Measurements from ENCODE around the gene CNPY3.

Gene CNPY3

GRCh38 chr6:42969934-42970333 is 40.7 kb downstream of the CNPY3 start:
- H3K23ac ChIP-seq (ENCODE audit: low read depth, low read length, poor library complexity) = no peak overlapping the region
- peaks cover 2% of the 10 kb centered on the region for H3K79me1 ChIP-seq (ENCODE audit: low read depth, low read length)
- H3K4me1 ChIP-seq (ENCODE audit: control insufficient read depth in 2 of 2, insufficient read depth in 1 of 2, low read depth in 1 of 2, low read length in 2 of 2) = no peaks in the 10 kb centered on the region
- H2BK5ac ChIP-seq (ENCODE audit: low read length) = no peak overlapping the region
- no peaks in the 10 kb centered on the region for H3K27me3 ChIP-seq (ENCODE audit: control insufficient read depth in 3 of 3, insufficient read depth in 3 of 3, low read depth in 1 of 3, low read length in 3 of 3)
- no peak overlapping the region for H3K4me2 ChIP-seq (ENCODE audit: insufficient read depth, low read length, poor library complexity, severe bottlenecking)
- H3K4ac ChIP-seq (ENCODE audit: low read length) = no peak overlapping the region
- H3K9me3 ChIP-seq (replicated peaks in 1 of 2; ENCODE audit: control insufficient read depth in 2 of 2, insufficient read depth in 1 of 2, low read depth in 1 of 2, low read length in 2 of 2) = peaks cover 0 to 1% of the 10 kb centered on the region in 2 donors
- H4K91ac ChIP-seq (ENCODE audit: low read depth, low read length, poor library complexity) = no peak overlapping the region
- no peak for DNase-seq (ENCODE audit: low spot score)
- H2BK120ac ChIP-seq (ENCODE audit: low read depth, low read length) = no peak overlapping the region
- no peak overlapping the region for H3K9ac ChIP-seq (ENCODE audit: low read depth, low read length, poor library complexity)
- H4K8ac ChIP-seq (ENCODE audit: low read depth, low read length) = no peak overlapping the region
- H2AFZ ChIP-seq (ENCODE audit: low read length) = no peak overlapping the region
- no peak overlapping the region for H3K27ac ChIP-seq (replicated peaks; ENCODE audit: low read length)
- no peak overlapping the region for H3K14ac ChIP-seq (ENCODE audit: low read length)
- no peak overlapping the region for H2BK15ac ChIP-seq (ENCODE audit: low read length)
- no peak overlapping the region for H2AK5ac ChIP-seq (ENCODE audit: low read depth, low read length)
- H3K18ac ChIP-seq (ENCODE audit: low read length) = no peak overlapping the region
- no CpG with 5 or more reads among the region's 4 CpGs for WGBS, 2 donors (ENCODE audit: extremely low coverage in 2 of 2, insufficient read length in 2 of 2, insufficient replicate concordance in 1 of 2)
- H2BK12ac ChIP-seq (ENCODE audit: low read length) = no peak overlapping the region
- peaks cover 8 to 34% of the 10 kb centered on the region in 2 donors for H3K36me3 ChIP-seq (replicated peaks in 1 of 2; ENCODE audit: control insufficient read depth in 2 of 2, insufficient read depth in 2 of 2, low read length in 2 of 2)
- H3K4me3 ChIP-seq (ENCODE audit: low read length in 2 of 2) = no peak overlapping the region

GRCh38 chr6:42970871-42971612 is 41.8 kb downstream of the CNPY3 start:
- no peak for DNase-seq (ENCODE audit: low spot score)
- Histone ChIP-seq H2BK120ac (ENCODE audit: low read depth, low read length) (no peak overlapping the region), H3K9me3 (replicated peaks in 1 of 2; ENCODE audit: control insufficient read depth in 2 of 2, insufficient read depth in 1 of 2, low read depth in 1 of 2, low read length in 2 of 2) (peaks cover 0 to 1% of the 10 kb centered on the region in 2 donors), H3K14ac (ENCODE audit: low read length) (no peak overlapping the region), H2BK5ac (ENCODE audit: low read length) (no peak overlapping the region), H3K18ac (ENCODE audit: low read length) (no peak overlapping the region), H3K23ac (ENCODE audit: low read depth, low read length, poor library complexity) (no peak overlapping the region), H3K4me2 (ENCODE audit: insufficient read depth, low read length, poor library complexity, severe bottlenecking) (no peak overlapping the region), H2BK12ac (ENCODE audit: low read length) (no peak overlapping the region), H2AK5ac (ENCODE audit: low read depth, low read length) (no peak overlapping the region), H3K36me3 (replicated peaks in 1 of 2; ENCODE audit: control insufficient read depth in 2 of 2, insufficient read depth in 2 of 2, low read length in 2 of 2) (peaks cover 5 to 26% of the 10 kb centered on the region in 2 donors), H4K8ac (ENCODE audit: low read depth, low read length) (no peak overlapping the region), H3K27ac (replicated peaks; ENCODE audit: low read length) (no peak overlapping the region), H4K91ac (ENCODE audit: low read depth, low read length, poor library complexity) (no peak overlapping the region), H3K27me3 (ENCODE audit: control insufficient read depth in 3 of 3, insufficient read depth in 3 of 3, low read depth in 1 of 3, low read length in 3 of 3) (no peaks in the 10 kb centered on the region), H3K4me1 (ENCODE audit: control insufficient read depth in 2 of 2, insufficient read depth in 1 of 2, low read depth in 1 of 2, low read length in 2 of 2) (no peaks in the 10 kb centered on the region), H3K9ac (ENCODE audit: low read depth, low read length, poor library complexity) (no peak overlapping the region), H3K4ac (ENCODE audit: low read length) (no peak overlapping the region), H3K79me1 (ENCODE audit: low read depth, low read length) (peaks cover 2% of the 10 kb centered on the region), H2AFZ (ENCODE audit: low read length) (no peak overlapping the region), H3K4me3 (ENCODE audit: low read length in 2 of 2) (no peak overlapping the region), H2BK15ac (ENCODE audit: low read length) (no peak overlapping the region)
- no CpG with 5 or more reads among the region's 4 CpGs for WGBS, 2 donors (ENCODE audit: extremely low coverage in 2 of 2, insufficient read length in 2 of 2, insufficient replicate concordance in 1 of 2)

GRCh38 chr6:42971746-42972327 is 42.6 kb downstream of the CNPY3 start:
- Histone ChIP-seq H3K4me1 (ENCODE audit: control insufficient read depth in 2 of 2, insufficient read depth in 1 of 2, low read depth in 1 of 2, low read length in 2 of 2) (no peaks in the 10 kb centered on the region), H3K18ac (ENCODE audit: low read length) (no peak overlapping the region), H2BK12ac (ENCODE audit: low read length) (no peak overlapping the region), H3K4me2 (ENCODE audit: insufficient read depth, low read length, poor library complexity, severe bottlenecking) (no peak overlapping the region), H2AFZ (ENCODE audit: low read length) (no peak overlapping the region), H2AK5ac (ENCODE audit: low read depth, low read length) (no peak overlapping the region), H3K23ac (ENCODE audit: low read depth, low read length, poor library complexity) (no peak overlapping the region), H3K4ac (ENCODE audit: low read length) (no peak overlapping the region), H3K79me1 (ENCODE audit: low read depth, low read length) (peaks cover 2% of the 10 kb centered on the region), H4K91ac (ENCODE audit: low read depth, low read length, poor library complexity) (no peak overlapping the region), H3K9me3 (replicated peaks in 1 of 2; ENCODE audit: control insufficient read depth in 2 of 2, insufficient read depth in 1 of 2, low read depth in 1 of 2, low read length in 2 of 2) (peaks cover 0 to 1% of the 10 kb centered on the region in 2 donors), H3K27me3 (ENCODE audit: control insufficient read depth in 3 of 3, insufficient read depth in 3 of 3, low read depth in 1 of 3, low read length in 3 of 3) (no peaks in the 10 kb centered on the region), H3K27ac (replicated peaks; ENCODE audit: low read length) (no peak overlapping the region), H3K36me3 (replicated peaks in 1 of 2; ENCODE audit: control insufficient read depth in 2 of 2, insufficient read depth in 2 of 2, low read length in 2 of 2) (peaks cover 3 to 20% of the 10 kb centered on the region in 2 donors), H4K8ac (ENCODE audit: low read depth, low read length) (no peak overlapping the region), H2BK120ac (ENCODE audit: low read depth, low read length) (no peak overlapping the region), H2BK15ac (ENCODE audit: low read length) (no peak overlapping the region), H2BK5ac (ENCODE audit: low read length) (no peak overlapping the region), H3K9ac (ENCODE audit: low read depth, low read length, poor library complexity) (no peak overlapping the region), H3K4me3 (ENCODE audit: low read length in 2 of 2) (no peak overlapping the region), H3K14ac (ENCODE audit: low read length) (no peak overlapping the region)
- no peak for DNase-seq (ENCODE audit: low spot score)
- WGBS, 2 donors (ENCODE audit: extremely low coverage in 2 of 2, insufficient read length in 2 of 2, insufficient replicate concordance in 1 of 2) = no CpG with 5 or more reads among the region's 3 CpGs

GRCh38 chr6:42973926-42974325 is 44.6 kb downstream of the CNPY3 start:
- H3K27me3 ChIP-seq (ENCODE audit: control insufficient read depth in 3 of 3, insufficient read depth in 3 of 3, low read depth in 1 of 3, low read length in 3 of 3) = no peaks in the 10 kb centered on the region
- no peak overlapping the region for H3K23ac ChIP-seq (ENCODE audit: low read depth, low read length, poor library complexity)
- no peak overlapping the region for H2BK12ac ChIP-seq (ENCODE audit: low read length)
- H2BK120ac ChIP-seq (ENCODE audit: low read depth, low read length) = no peak overlapping the region
- H3K27ac ChIP-seq (replicated peaks; ENCODE audit: low read length) = no peak overlapping the region
- H2BK5ac ChIP-seq (ENCODE audit: low read length) = no peak overlapping the region
- no peak overlapping the region for H3K4me3 ChIP-seq (ENCODE audit: low read length in 2 of 2)
- H3K4me1 ChIP-seq (ENCODE audit: control insufficient read depth in 2 of 2, insufficient read depth in 1 of 2, low read depth in 1 of 2, low read length in 2 of 2) = peaks cover 2 to 4% of the 10 kb centered on the region in 2 donors
- DNase-seq (ENCODE audit: low spot score) = no peak
- peaks cover 1 to 17% of the 10 kb centered on the region in 2 donors for H3K36me3 ChIP-seq (replicated peaks in 1 of 2; ENCODE audit: control insufficient read depth in 2 of 2, insufficient read depth in 2 of 2, low read length in 2 of 2)
- peaks cover 0 to 1% of the 10 kb centered on the region in 2 donors for H3K9me3 ChIP-seq (replicated peaks in 1 of 2; ENCODE audit: control insufficient read depth in 2 of 2, insufficient read depth in 1 of 2, low read depth in 1 of 2, low read length in 2 of 2)
- no peak overlapping the region for H4K91ac ChIP-seq (ENCODE audit: low read depth, low read length, poor library complexity)
- no peak overlapping the region for H3K4ac ChIP-seq (ENCODE audit: low read length)
- H2BK15ac ChIP-seq (ENCODE audit: low read length) = no peak overlapping the region
- H2AFZ ChIP-seq (ENCODE audit: low read length) = no peak overlapping the region
- H3K18ac ChIP-seq (ENCODE audit: low read length) = no peak overlapping the region
- WGBS, 2 donors (ENCODE audit: extremely low coverage in 2 of 2, insufficient read length in 2 of 2, insufficient replicate concordance in 1 of 2) = no CpG with 5 or more reads among the region's 3 CpGs
- no peak overlapping the region for H2AK5ac ChIP-seq (ENCODE audit: low read depth, low read length)
- H3K4me2 ChIP-seq (ENCODE audit: insufficient read depth, low read length, poor library complexity, severe bottlenecking) = no peak overlapping the region
- peaks cover 4% of the 10 kb centered on the region for H3K79me1 ChIP-seq (ENCODE audit: low read depth, low read length)
- no peak overlapping the region for H3K14ac ChIP-seq (ENCODE audit: low read length)
- no peak overlapping the region for H4K8ac ChIP-seq (ENCODE audit: low read depth, low read length)
- H3K9ac ChIP-seq (ENCODE audit: low read depth, low read length, poor library complexity) = no peak overlapping the region

Data from neuronal stem cell (in vitro differentiated cells).